PC-9 (cell line): ENCODE results near the gene TMTC2. TPM values are rescaled to one million over a fixed set of nuclear protein-coding genes. Genes with fewer than 3 reads are reported as not detected.

ENCODE experiments used
- BruUV-seq: library from RNA; stranded (reverse); fragments of 400-500 nt; replicated peaks from 2 replicates; lab custom pipeline; 2021; lab: Mats Ljungman, UMichigan
- CTCF ChIA-PET: fragments of 300-600 bp; sonication (Branson Sonifier 250); formaldehyde crosslinking; loops from one replicate; lab custom pipeline; 2022; ENCODE audit warnings: antibody characterized with exemption; lab: Charles Lee
- POLR2A ChIA-PET: fragments of 300-600 bp; sonication (Branson Sonifier 250); formaldehyde crosslinking; loops from one replicate; lab custom pipeline; 2022; ENCODE audit warnings: antibody characterized with exemption; ENCODE audit not compliant: unreplicated experiment; lab: Charles Lee
- DNase-seq, 2 experiments: peaks; one replicate each; pipeline versions ENCODE4 v3.0.0 to v3.0.0-alpha.2; 2015 to 2022; ENCODE audit warnings: mixed read lengths in 1 of 2
- H2AFZ ChIP-seq: fragments of 200-600 bp; sonication (generic); 2 replicates; pipeline ENCODE4 v1.8.1; 2017; ENCODE audit warnings: antibody characterized with exemption
- H3F3A ChIP-seq: fragments of 200-600 bp; sonication (generic); 2 replicates; pipeline ENCODE4 v1.8.1; 2017; ENCODE audit warnings: antibody characterized with exemption, mild to moderate bottlenecking, low read depth; ENCODE audit not compliant: insufficient read depth
- H3K27ac ChIP-seq: fragments of 200-600 bp; sonication (generic); 2 replicates; pipeline ENCODE4 v1.6.1; 2016; ENCODE audit warnings: mixed run types
- H3K27me3 ChIP-seq: fragments of 200-600 bp; sonication (generic); 2 replicates; pipeline ENCODE4 v1.6.1; 2016; ENCODE audit warnings: low read depth, mixed run types; ENCODE audit not compliant: insufficient read depth
- H3K36me3 ChIP-seq: fragments of 200-600 bp; sonication (generic); 2 replicates; pipeline ENCODE4 v1.6.1; 2016; ENCODE audit warnings: low read depth, mixed run types
- H3K4me1 ChIP-seq: fragments of 200-600 bp; sonication (generic); replicated peaks from 2 replicates; pipeline ENCODE4 v1.6.1; 2016; ENCODE audit warnings: mixed run types; ENCODE audit not compliant: insufficient read depth
- H3K4me2 ChIP-seq: fragments of 200-600 bp; sonication (generic); 2 replicates; pipeline ENCODE4 v1.6.1; 2017; ENCODE audit warnings: mixed run types
- H3K4me3 ChIP-seq: fragments of 200-600 bp; sonication (generic); 2 replicates; pipeline ENCODE4 v1.6.1; 2016; ENCODE audit warnings: mixed run types
- H3K79me2 ChIP-seq: fragments of 200-600 bp; sonication (generic); 2 replicates; pipeline ENCODE4 v1.6.1; 2017; ENCODE audit warnings: low read depth, mixed run types
- H3K9me2 ChIP-seq: fragments of 200-600 bp; sonication (generic); 2 replicates; pipeline ENCODE4 v1.8.1; 2017; ENCODE audit warnings: mild to moderate bottlenecking; ENCODE audit not compliant: insufficient read depth
- H3K9me3 ChIP-seq: fragments of 200-600 bp; sonication (generic); 2 replicates; pipeline ENCODE4 v1.8.1; 2016; ENCODE audit warnings: low read depth; ENCODE audit not compliant: insufficient read depth
- H4K20me1 ChIP-seq: fragments of 200-600 bp; sonication (generic); 2 replicates; pipeline ENCODE4 v1.8.1; 2017; ENCODE audit not compliant: insufficient read depth
- EZH2 ChIP-seq: fragments of 200-600 bp; sonication (generic); IDR thresholded peaks from 2 replicates; pipeline ENCODE4 v1.8.0; 2017; ENCODE audit warnings: antibody characterized with exemption, low read depth
- intact Hi-C: fragments of 100-400 bp; cut with micrococcal nuclease; formaldehyde crosslinking; loops from one replicate; pipeline ENCODE4 v1.10.0; 2022; ENCODE audit not compliant: unreplicated experiment
- total RNA-seq: library from RNA; stranded (reverse); gene quantifications from 2 replicates; pipeline ENCODE4 v1.2.3, GENCODE V29; 2021
- TF ChIP-seq, protein P1 (sequence below): fragments of 200-600 bp; sonication (generic); conservative IDR thresholded peaks from 2 replicates; pipeline ENCODE4 v1.6.1; 2017; ENCODE audit warnings: mixed run types, antibody characterized with exemption, mild to moderate bottlenecking, moderate library complexity

Gene TMTC2
- total RNA-seq, 1 experiment from 2014 or later: 8.6 TPM

- Histone ChIP-seq H3K27ac (no peak overlapping the region), H3K9me2 (no peaks in the 10 kb centered on the region; the same call in 1 of the 2 replicates), H3K4me2 (no peak overlapping the region), H2AFZ (no peak overlapping the region), H3K27me3 (no peaks in the 10 kb centered on the region), H3K9me3 (no peaks in the 10 kb centered on the region), H3K79me2 (no peaks in the 10 kb centered on the region), H3K36me3 (no peaks in the 10 kb centered on the region), H3F3A (no peaks in the 10 kb centered on the region), H3K4me1 (0 out of 2 replicates have a peak, but pooled peaks cover 3% of the 10 kb centered on the region), H3K4me3 (no peak overlapping the region), H4K20me1 (no peaks in the 10 kb centered on the region)
- intact Hi-C loops: no loop called here
- DNase-seq: no peak
- no TSS peak for BruUV-seq
- ChIA-PET CTCF (no interaction called here), POLR2A (no interaction called here)
- TF ChIP-seq, protein P1, sequence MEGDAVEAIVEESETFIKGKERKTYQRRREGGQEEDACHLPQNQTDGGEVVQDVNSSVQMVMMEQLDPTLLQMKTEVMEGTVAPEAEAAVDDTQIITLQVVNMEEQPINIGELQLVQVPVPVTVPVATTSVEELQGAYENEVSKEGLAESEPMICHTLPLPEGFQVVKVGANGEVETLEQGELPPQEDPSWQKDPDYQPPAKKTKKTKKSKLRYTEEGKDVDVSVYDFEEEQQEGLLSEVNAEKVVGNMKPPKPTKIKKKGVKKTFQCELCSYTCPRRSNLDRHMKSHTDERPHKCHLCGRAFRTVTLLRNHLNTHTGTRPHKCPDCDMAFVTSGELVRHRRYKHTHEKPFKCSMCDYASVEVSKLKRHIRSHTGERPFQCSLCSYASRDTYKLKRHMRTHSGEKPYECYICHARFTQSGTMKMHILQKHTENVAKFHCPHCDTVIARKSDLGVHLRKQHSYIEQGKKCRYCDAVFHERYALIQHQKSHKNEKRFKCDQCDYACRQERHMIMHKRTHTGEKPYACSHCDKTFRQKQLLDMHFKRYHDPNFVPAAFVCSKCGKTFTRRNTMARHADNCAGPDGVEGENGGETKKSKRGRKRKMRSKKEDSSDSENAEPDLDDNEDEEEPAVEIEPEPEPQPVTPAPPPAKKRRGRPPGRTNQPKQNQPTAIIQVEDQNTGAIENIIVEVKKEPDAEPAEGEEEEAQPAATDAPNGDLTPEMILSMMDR: no peak
- TF ChIP-seq EZH2: no peak
Observed at GRCh38 chr12:82832096-82832495, 145.4 kb downstream of the TMTC2 start.

DNA sequence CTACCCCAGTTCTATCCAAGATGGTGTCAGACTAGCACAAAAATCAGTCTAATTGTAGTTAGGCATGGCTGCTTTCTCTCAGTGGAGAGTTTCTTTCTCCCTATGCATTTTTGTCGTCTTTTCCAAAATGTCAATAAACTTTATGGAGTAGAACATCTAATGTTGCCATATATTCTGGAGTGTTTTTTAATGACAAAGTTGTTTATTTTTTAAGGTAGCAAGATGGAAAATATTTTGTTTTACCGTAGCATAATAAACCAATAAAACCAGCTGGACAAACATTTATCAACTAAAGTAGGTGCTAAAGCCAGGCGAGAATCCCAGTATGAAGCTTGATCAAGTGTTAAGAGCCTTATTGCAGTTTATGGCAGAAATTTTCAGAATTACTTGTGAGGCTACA, 146.3 kb downstream of the TMTC2 start:
- Histone ChIP-seq H3F3A (no peaks in the 10 kb centered on the region), H3K36me3 (no peaks in the 10 kb centered on the region), H3K4me2 (no peak overlapping the region), H4K20me1 (no peaks in the 10 kb centered on the region), H3K4me1 (0 out of 2 replicates have a peak, but pooled peaks cover 3% of the 10 kb centered on the region), H3K9me2 (no peaks in the 10 kb centered on the region; the same call in 1 of the 2 replicates), H3K27ac (no peak overlapping the region), H3K27me3 (no peaks in the 10 kb centered on the region), H2AFZ (no peak overlapping the region), H3K4me3 (no peak overlapping the region), H3K79me2 (no peaks in the 10 kb centered on the region), H3K9me3 (no peaks in the 10 kb centered on the region)
- no peak for DNase-seq
- POLR2A ChIA-PET: no interaction called here
- intact Hi-C loops: no loop called here
- BruUV-seq: no TSS peak
- TF ChIP-seq, protein P1: no peak
- TF ChIP-seq EZH2: no peak
- CTCF ChIA-PET: no interaction called here

DNA sequence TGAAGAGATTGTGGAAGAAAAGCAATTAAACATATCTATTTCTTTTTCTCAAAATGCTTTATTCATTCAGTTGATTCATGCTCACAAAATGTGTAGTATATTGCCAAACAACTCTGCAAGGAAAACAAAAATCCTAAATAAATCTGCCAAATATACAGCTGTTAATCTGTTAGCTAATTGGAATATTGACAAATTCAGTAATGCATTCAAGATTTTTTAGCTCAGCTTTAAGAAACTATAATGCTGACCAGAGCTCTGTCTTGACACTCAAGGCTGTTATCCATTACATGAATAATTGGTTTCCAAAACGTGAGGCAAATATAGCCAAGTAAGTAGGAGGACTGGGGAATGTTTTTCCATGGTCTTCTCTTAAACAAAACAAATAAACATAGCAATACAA, 146.8 kb downstream of the TMTC2 start:
- Histone ChIP-seq H3K4me3 (no peak overlapping the region), H4K20me1 (no peaks in the 10 kb centered on the region), H3K4me1 (0 out of 2 replicates have a peak, but pooled peaks cover 3% of the 10 kb centered on the region), H3K79me2 (no peaks in the 10 kb centered on the region), H3K36me3 (no peaks in the 10 kb centered on the region), H3K27me3 (no peaks in the 10 kb centered on the region), H3F3A (no peaks in the 10 kb centered on the region), H3K9me2 (no peaks in the 10 kb centered on the region; the same call in 1 of the 2 replicates), H3K9me3 (no peaks in the 10 kb centered on the region), H3K4me2 (no peak overlapping the region), H2AFZ (no peak overlapping the region), H3K27ac (no peak overlapping the region)
- intact Hi-C loops: no loop called here
- no TSS peak for BruUV-seq
- ChIA-PET CTCF (no interaction called here), POLR2A (no interaction called here)
- no peak for TF ChIP-seq EZH2
- TF ChIP-seq, protein P1: no peak
- no peak for DNase-seq
